ENCODE data around the gene AWAT2.

Gene AWAT2

GRCh38 chrX:70049925-70050324, at the start of gene AWAT2:
TSS of gene AWAT2 (minus strand) at chrX:70049938. CDS start at chrX:70049932, 6 bp downstream.
- TF ChIP-seq CTCF (IDR thresholded peaks at IDR 0.05; ENCODE audit: control insufficient read depth, extremely low read depth, insufficient read depth) = no peak
- no peak within 1 kb of the TSS for H3K4me3 ChIP-seq (ENCODE audit: low read depth, low read length)
- DNase-seq (ENCODE audit: low read depth) = no peak

- TF ChIP-seq CTCF (IDR thresholded peaks at IDR 0.05; ENCODE audit: control insufficient read depth, extremely low read depth, insufficient read depth) = peak; percentile 45
- DNase-seq (ENCODE audit: low read depth) = no peak
- no peak overlapping the region for H3K4me3 ChIP-seq (ENCODE audit: low read depth, low read length)
These were observed 46.3 kb upstream of the AWAT2 start for GRCh38 chrX:70096052-70096451.

GRCh38 chrX:70092247-70092646, 42.5 kb upstream of the AWAT2 start:
- DNase-seq (ENCODE audit: low read depth) = no peak
- no peak for TF ChIP-seq CTCF (IDR thresholded peaks at IDR 0.05; ENCODE audit: control insufficient read depth, extremely low read depth, insufficient read depth)
- H3K4me3 ChIP-seq (ENCODE audit: low read depth, low read length) = no peak overlapping the region

GRCh38 chrX:70089604-70090297, 40.0 kb upstream of the AWAT2 start:
- TF ChIP-seq CTCF (IDR thresholded peaks at IDR 0.05; ENCODE audit: control insufficient read depth, extremely low read depth, insufficient read depth) = no peak
- DNase-seq (ENCODE audit: low read depth) = no peak
- H3K4me3 ChIP-seq (ENCODE audit: low read depth, low read length) = no peak overlapping the region

- DNase-seq (ENCODE audit: low read depth) = no peak
- H3K4me3 ChIP-seq (ENCODE audit: low read depth, low read length) = no peak overlapping the region
- TF ChIP-seq CTCF (IDR thresholded peaks at IDR 0.05; ENCODE audit: control insufficient read depth, extremely low read depth, insufficient read depth) = no peak
These were observed 39.0 kb upstream of the AWAT2 start for GRCh38 chrX:70088751-70089150.

- no peak overlapping the region for H3K4me3 ChIP-seq (ENCODE audit: low read depth, low read length)
- DNase-seq (ENCODE audit: low read depth) = peak; percentile 65
- TF ChIP-seq CTCF (IDR thresholded peaks at IDR 0.05; ENCODE audit: control insufficient read depth, extremely low read depth, insufficient read depth) = no peak
These were observed 38.3 kb upstream of the AWAT2 start for GRCh38 chrX:70087857-70088630.

Data from LNCaP clone FGC (cell line).